Hematopoietic multipotent progenitor cell (in vitro differentiated cells): ENCODE data around the gene UNC13D. TPM values are rescaled to one million over a fixed set of nuclear protein-coding genes. Genes with fewer than 3 reads are reported as not detected.
A peak's percentile ranks its signal among the peaks of the same experiment; 100 is the strongest.
"Not testable (repeated sequence)": the region's sequence is repeated elsewhere in the genome, so short reads cannot be mapped to it uniquely, and the experiment has no call there.

ENCODE experiments used
- DNase-seq, 3 donors: peaks; one replicate each; pipeline ENCODE4 v3.0.0-alpha.2; 2011 to 2015; ENCODE audit warnings: low read depth in 2 of 3, low spot score in 2 of 3
- total RNA-seq: library from RNA; depleted of rRNA; stranded (reverse); fragments of >200 nt; gene quantifications from one replicate; pipeline ENCODE4 v1.2.3, GENCODE V29; 2012

The UNC13D gene
- 245 TPM for total RNA-seq

DNA sequence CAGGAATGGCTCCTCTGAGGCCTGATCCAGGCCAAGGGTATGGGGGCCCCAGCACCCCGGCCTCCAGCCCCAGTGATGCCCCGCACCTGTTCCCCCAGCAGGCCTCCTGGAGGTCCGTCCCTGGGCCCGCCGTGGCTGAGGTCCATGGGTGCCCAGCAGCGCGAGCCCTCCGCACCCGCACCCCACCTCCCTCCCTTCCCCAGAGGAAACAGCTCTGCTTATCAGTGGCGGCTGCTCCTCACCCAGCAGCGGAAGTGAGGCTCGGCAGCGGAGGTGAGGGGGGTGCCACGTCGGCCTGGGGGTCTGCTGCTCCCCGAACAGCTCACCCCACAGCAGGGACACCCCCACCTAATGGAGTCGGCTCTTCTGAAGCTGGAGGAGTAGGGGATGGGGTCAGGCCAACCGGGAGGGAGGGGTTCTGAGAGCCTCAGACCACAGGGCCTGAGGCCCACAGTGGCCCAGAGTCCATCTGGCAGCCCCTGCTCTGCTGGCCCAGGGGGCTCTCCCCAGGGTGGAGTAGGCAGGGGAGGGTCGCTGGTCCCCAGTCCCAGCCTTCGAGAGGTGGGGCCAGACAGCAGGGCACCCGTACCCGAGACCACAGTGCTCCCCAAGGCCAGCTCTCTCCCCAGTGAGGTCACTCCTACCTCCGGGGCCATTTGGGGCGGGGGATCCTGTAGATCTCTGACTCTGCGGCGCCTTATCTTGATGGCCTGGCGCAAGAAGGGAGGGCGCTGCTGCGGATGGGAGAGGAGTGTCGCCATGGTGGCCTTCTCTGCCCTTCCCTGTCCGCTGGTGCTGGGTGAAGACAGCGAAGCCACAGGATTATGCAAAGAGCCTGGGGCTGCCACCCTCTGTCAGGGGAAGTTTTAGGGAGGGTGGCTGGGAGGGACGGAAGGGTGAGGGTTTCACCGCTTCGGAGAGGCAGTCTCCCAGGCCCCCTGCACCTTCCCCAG, at the start of gene UNC13D:
TSS of gene UNC13D (minus strand) at position 828 of the 953 bp plus-strand sequence. CDS start at position 761, 67 bp downstream.
- peak in 2 of 3 donors; percentile 86 to 95 for DNase-seq

DNA sequence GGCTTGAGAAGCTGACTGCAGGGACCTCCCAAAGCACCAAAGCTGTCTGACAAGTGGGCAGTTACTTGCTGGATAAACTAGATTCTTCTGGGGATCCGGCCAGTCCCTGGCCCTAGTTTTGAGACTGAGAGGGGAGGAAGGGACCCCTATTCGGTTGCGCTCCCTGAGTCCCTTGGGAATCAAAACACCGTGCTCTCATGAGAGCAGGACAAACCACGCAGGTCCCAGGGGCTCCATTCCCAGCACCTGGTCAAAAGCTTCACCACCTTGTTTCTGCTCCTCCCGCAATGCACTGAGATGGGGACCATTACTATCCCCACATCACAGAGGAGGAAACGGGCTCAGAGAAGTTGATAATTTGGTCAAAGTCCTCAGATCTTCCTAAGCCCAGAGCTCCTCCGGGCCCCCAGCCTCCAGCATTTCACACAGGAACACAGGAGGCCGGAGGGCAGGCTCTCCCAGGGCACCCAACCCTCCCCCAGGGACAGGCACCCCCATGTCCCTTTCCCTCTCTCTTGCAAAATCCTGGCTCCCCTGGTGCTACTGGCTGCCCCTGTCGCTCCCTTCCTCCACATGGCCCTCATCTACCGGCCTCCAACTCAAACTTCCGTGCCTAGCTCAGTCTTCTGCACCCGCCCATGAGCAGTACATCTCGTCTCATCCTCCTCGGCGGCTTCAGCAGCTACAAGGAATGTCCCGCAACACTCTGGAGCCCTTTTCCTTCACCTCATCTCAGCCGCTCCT, 49.3 kb upstream of the UNC13D start:
- DNase-seq, result no peak

DNA sequence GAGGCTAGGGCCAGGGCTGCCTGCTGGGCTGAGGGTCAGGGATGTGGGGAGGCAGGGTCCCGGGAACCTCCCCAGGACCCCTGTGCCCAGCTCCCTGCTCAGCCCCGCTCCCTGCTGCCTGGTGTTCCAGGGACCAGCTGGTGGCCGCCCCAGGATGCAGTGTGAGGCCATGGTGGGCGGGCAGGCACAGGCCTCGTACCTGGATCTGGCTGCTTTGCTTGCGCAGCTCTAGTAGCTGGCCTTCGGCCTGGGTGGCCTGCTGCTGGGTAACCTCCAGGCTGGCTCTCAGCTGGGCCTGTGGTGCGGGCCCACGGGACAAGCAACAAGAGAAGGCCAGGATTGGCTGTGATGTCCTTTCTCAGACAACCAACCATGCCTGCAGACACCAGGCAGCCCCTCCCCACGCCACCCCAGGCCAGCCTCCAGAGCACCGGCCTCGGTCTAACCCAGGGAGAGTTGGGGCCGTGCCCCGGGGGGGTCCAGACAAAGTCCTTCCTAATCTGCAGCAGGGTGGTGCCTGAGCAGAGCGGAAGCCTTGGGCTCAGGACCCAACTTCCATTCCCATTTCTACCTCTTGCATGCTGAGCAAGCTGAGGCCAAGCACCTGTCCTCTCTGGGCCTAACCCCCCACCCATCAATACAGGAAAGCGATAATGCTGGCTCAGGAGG, 48.5 kb upstream of the UNC13D start:
- DNase-seq, result no peak

DNA sequence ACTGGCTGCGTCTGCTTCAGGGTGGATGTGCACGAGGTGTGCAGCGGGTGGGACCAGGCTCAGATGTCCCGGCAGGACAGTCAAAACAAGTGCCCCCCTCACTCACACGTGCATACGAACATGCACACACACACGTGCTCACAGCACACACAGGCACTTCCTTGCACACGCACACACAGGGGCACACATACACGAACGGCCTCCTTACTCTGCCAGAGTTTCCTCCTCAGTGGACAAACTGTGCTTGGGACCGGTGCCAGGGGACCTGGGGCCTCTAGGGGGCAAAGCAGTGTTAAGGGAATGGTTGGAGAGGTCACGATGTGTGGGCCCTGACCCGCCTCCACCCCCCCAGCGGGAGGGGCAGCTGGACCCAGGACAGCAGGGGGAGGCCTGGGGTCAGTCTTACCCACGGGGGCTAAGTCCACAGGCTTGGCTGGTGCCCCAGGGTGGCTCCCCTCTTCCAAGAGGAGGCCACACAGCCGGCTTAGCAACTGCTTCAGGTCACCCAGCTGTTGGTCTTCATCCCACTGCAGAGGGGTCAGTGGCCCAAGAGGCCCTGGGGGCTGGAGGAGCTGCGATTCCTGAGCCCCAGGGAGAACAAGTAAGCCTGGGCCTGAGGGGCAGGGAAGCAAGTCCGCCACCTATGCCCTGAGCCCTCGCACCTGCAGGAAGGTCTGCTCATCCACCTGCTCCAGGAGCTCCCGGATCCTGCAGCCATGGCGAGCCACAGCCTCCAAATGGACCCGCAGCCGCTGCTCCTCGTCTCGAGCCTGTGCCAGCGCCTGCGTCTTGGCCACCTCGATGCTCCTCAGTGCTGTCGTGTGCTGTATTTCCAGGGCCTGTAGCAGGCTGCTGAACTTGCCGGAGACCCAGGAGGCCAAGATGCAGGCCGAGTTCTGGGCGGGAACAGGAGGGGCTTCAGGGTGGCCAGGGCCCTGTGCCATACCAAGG, 47.7 kb upstream of the UNC13D start:
- DNase-seq, result no peak

DNA sequence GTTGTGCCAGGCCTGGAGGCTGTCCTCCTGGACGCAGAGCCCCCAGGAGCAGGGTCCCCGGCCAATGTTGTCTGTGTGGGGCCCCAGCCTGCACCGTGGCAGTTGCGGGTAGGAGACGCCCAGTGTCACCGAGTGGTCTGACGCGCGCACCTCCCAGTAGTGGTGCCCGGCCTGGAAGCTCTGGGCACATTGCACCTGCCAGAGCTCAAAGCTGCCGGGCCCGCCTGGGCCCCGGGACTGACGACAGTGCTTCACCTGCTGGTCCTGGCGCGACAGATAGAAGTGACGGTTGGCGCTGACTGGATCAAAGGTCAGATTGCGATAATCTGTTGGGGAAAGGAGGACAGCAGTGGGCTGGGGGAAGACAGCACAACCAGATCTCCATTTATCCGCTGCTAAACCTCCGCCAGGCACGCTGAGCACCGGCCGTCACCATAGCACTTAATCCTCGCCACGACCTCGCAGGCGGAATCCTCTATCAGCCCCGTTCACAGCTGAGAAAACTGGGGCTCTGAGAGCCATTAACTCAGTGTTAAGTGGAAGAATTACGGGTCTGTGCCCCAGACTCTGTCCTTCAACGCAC, 46.9 kb upstream of the UNC13D start:
- DNase-seq, result no peak

DNA sequence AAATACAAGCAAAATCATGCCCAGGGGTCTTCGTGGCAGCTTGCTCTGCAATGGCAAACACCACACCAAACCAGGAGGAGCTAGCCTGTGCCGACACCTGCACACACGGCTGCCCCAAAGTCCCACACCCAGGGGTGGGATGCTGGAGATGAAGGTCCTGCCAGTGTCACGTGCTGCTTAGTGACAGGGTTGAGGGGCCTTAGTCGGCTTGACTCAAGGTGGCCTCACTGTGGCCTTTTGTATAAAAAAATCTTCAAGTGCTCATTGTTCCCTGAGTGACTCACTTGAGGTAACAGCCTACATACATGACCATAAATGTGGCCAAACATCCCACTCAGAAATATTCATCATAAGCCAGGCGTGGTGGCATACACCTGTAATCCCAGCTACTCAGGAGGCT, 45.2 kb upstream of the UNC13D start:
- peak in 1 of 3 donors; percentile 24 for DNase-seq

DNA sequence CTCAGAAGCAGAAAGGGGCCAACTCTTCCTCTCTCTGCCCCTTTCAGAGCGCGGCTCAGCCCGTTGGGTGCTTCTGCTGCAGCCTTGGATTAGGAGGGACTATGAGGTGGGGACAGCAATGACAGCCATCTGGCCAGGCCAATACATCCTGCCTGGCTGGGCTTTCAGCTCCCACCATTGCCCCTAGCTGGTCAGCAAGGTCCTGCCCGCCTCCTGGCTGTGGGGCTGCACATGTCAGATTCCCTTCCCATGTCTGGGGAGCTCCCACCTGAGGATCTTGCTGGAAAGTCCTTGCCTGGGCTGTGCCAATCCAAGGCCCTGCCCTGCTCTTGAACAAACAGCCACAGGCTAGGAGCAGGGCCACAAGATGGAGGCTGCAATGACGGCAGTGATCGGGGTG, 44.3 kb upstream of the UNC13D start:
- DNase-seq, result no peak

DNA sequence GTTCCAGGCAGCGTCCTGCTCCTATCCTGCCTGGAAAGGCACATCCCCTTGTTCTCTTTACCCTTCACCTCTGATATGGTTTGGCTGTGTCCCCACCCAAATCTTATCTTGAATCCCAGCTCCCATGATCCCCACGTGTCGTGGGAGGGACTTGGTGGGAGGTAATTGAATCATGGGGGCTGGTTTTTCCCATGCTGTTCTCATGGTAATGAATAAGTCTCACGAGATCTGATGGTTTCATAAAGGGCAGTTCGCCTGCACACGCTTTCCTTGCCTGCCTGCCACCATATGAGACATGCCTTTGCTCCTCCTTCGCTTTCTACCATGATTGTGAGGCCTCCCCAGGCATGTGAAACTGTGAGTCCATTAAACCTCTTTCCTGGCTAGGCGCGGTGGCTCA, 41.7 kb upstream of the UNC13D start:
- not testable (repeated sequence) for DNase-seq

DNA sequence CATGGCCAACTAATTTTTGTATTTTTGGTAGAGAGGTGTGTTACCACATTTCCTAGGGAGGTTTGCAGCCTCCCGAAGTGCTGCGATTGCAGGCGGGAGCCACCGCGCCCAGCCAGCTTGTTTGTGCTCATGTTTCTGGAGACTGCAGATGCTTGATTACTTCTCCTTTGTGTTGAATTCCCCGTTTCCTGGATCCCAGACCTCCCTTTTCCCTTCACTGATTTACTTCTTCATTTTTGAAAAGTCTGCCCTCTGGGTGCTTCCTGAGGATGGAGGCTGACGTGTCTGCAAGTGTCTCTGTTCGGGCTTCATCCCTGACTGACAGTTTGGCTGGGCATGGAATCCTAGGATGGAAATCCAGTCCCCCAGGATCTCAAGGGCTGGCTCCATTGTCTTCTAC, 41.2 kb upstream of the UNC13D start:
- DNase-seq, result no peak

DNA sequence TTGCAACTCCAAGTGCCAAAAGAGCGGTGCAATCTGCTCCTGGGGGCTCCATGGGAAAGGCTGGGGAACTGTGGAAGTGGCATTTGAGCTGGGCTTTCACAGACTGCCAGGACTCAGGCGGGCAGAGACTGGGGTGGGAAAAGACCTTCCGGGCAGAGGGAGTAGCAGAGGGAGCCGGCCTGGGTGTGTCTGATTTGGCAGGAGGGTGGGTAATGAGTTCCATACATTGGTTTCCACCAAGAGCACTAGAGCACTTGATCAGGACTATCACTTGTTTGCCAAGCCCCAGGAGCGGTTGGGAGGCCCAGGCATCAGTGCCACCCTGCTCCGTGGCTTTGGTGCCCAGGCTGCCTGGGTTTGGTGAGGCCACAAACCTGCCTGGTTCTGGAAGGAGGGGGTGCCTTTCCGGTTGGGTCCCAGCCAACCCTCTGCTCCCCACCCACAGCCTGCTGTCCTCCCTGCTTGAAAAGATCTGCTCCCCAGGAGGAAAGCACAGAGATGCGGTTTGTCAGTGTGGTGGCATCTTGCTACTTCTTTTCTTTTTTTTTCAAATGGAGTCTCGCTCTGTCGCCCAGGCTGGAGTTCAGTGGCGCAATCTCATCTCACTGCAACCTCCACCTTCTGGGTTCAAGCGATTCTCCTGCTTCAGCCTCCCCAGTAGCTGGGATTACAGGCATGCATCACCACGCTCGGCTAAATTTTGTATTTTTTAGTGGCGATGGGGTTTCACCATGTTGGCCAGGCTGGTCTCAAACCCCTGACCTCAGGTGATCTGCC, 37.7 kb upstream of the UNC13D start:
- no peak for DNase-seq

DNA sequence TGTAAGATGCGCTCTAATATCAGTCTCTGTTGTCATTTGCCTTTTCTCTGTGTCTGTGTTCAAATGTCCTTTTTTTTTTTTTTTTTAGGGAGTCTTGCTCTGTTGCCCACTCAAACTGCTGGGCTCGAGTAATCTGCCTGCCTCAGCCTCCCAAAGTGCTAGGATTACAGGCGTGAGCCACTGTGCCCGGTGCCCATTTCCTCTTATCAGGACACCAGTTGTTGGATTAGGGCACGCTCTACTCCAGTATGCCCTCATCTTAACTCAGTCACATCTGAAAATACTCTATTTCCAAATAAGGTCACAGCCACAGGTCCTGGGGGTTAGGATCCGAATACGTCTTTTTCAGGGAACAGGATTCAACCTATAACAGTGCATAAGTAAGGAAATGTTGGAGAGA, 36.1 kb upstream of the UNC13D start:
- no peak for DNase-seq

DNA sequence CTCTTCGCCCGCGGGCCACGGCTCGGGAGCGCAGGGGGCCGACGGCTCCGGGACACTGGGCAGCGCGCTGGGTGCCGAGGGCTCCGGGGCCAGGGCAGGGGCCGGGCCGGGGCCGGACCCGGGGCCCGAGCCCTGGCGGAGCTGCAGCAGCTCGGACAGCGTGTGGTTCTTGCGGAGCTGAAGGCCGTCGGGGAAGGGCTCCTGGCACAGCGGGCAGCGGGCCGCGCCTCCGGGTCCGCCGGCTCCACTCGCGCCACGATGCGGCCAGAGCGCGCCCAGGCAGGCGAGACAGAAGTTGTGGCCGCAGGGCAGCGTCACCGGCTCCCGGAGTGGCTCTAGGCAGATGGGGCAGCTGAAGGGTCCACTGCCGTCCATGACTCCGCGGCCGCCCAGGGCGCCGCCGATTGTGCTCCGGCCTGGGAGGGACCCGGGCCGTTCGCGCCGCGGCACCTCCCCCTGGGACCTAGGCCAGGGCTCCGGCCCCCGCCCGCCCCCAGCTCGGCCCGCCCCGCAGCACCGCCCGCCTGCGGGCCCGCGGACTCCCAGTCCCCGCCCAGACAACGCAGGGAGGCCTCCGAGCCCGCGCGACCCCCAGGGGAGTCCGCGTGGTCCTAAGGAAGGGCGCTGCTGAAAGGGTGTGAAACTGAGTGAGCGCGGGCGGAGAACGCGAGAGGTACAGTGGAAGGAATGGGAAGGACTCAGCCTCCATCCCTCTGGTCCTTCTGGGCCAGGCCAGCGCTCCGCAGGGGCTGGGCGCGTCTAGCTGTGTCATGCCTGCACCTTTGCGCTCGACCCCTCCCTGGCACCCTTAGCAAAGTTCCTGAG, 34.2 kb upstream of the UNC13D start, which contains the start of gene TRIM47:
TSS of gene TRIM47 (minus strand) at position 408 of the 825 bp plus-strand sequence. CDS start at position 375, 33 bp downstream.
- DNase-seq, result peak in 2 of 3 donors; percentile 69 to 87

DNA sequence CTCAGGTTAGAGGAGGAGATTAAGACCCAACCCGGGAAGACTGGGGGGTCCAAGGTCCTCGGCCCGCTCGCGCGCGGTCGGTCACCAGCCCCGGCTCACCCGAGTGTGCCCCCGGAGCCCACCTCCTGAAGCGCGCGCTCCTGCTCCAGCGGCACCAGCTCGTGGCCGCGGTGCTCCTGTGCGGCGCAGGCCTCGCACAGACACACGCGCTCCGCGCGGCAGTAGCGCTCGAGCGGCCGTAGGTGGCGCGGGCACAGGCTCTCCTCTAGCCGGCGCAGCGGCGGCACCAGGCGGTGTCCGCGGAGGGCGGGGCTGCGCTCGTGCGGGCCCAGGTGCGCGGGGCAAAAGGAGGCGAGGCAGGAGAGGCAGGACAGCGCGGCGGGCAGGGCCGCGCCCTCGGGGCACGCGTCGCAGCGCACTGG, 33.6 kb upstream of the UNC13D start:
- DNase-seq, result peak; percentile 58 to 76 (median 73)

DNA sequence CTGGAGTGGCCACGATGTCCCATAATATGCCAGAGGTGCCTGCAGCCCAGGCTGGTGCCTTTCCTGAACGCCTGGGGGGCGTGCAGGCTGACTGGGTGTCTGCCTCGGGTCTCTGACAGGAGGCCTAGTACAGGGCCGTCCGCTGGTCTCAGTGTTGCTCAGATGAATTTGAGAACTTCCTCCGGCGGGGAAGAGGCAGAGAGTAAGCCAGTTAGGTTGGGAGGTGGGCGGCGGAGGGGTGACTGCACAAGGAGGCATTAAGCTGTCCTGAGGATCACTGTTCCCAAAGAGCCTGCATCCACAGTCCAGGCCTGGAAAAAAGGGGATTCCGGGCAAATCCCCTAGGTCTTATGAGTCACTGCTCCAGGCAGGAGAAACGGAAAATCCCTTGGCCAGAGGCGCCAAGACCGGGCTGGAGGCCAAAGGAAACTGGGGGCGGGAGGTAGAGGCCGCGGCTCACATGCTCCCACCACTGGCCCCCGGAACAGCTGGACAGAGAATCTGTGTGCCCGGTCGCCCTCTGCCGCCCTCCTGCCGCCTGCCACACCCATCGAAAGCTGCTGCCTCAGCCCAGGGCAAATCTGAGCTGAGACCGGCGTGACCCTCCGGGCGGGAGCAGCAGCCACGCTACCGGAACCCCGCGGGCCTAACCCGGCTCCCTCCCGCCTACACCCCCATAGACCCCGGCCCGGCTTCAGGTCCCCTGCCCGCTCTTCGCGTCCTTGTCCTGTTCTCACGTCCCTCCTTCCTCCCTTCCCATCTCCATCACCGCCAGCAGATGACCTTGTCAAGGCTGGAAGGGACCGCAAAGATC, 32.9 kb upstream of the UNC13D start:
- DNase-seq, result no peak

DNA sequence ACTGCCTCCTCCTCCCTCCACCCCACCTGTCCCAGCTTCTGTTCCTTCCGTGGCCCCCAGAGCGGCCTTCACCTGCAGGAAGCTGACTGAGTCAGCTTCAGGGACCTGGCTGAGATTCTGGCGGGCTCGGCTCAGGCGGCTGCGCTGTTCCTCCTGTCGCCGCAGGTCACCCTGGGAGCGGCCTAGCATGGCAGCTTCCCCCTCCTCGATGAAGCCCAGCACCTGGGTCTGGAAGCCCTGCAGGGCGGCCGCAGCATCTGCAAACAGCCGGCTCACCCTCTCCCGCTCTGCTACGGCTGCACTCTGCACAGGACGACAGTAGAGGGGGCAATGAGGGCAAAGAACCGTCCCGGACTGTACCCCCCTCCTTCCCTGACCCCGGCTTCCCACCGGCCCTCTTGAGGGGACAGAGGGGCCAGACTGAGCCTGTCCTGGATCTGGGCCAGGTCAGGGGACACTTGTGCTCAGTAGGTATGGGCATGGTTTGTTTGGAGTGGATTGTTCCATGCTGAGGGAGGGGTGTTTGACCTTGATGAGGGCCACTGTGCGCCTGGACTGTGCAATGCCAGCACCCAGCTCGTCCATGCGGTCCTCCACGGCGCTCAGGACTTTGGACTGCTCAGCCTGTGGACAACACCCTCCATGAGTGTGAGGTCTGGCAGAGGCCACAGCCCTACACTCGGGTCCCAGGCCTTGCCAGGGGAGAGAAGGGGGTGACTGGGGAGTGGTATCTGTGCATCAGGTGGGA, 32.2 kb upstream of the UNC13D start:
- DNase-seq, result peak in 2 of 3 donors; percentile 82 to 84

DNA sequence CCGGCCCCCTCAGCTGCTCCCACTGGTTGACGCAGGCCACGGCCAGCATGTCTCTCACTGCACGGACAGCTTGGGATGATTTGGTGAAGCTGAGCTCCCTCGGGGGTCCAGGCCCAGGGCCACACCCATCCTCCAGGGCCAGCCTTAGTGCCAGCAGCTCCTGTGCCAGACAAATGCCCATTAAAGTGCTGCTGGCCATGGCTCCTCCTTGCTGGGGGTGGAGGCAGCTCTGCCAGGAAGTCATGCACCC, 31.7 kb upstream of the UNC13D start:
- DNase-seq, result no peak
